Measurements from ENCODE around the gene TTLL3.

DNA sequence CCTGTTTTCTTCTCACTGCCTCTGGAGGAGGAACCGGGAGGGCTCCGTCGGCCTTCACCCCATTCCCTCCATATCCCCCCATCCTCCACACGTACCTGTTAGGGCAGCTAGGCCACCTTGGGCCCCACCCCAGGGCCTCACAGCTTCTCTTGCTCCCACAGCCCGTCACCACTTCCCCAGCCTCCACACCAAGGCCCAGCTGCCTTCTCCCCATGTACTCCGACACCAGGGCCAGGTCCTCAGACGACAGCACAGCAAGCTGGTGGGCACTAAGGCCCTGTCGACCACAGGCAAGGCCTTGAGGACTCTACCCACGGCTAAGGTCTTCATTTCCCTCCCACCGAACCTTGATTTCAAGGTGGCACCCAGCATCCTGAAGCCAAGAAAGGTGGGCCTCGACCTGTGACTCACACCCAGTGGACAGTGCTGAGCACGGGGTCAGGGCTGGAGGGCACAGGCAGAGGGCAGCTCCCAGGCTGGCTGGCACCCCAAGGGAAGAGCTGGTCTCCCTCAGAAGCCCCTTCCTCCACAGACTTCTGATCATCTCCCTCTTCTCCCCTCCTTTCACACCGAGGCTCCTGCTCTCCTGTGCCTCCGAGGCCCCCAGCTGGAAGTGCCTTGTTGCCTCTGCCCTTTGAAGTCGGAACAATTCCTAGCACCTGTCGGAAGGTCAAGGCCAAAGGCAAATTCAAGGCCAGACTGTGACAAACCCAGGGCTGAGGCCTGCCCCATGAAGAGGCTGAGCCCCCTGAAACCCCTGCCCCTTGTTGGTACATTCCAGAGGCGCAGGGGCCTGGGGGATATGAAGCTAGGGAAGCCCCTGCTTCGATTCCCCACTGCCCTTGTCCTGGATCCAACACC, 24.7 kb downstream of the TTLL3 start:
- TF ChIP-seq EZH2 (IDR thresholded peaks at IDR 0.05; ENCODE audit: low read length, unreplicated experiment) (no peak), EZH2phosphoT487 (IDR thresholded peaks at IDR 0.05; ENCODE audit: borderline replicate concordance, low read length) (no peak), CTCF (conservative IDR thresholded peaks at IDR 0.05; ENCODE audit: low read depth, low read length) (no peak)

Measured in PC-3 (cell line).